B cell (primary cell): ENCODE measurements around the gene UPF1. TPM values are rescaled to one million over a fixed set of nuclear protein-coding genes. Genes with fewer than 3 reads are reported as not detected.

ENCODE experiments used
- ATAC-seq: fragments of 200-7000 bp; cut with Tn5 transposase; one replicate; pipeline ENCODE4 v1.10.0; 2021; ENCODE audit warnings: low read depth, mild to moderate bottlenecking, moderate number of reproducible peaks, moderate library complexity
- CTCF ChIA-PET: fragments of 350-600 bp; sonication (Branson Sonifier 250); formaldehyde crosslinking; loops from one replicate; lab custom pipeline; 2021; ENCODE audit warnings: antibody characterized with exemption, inconsistent platforms; lab: Charles Lee
- POLR2A ChIA-PET: fragments of 350-600 bp; sonication (Branson Sonifier 250); formaldehyde crosslinking; loops from one replicate; lab custom pipeline; 2021; ENCODE audit warnings: antibody characterized with exemption; lab: Charles Lee
- DNase-seq: peaks from one replicate; pipeline ENCODE4 v3.0.0; 2013
- H2AFZ ChIP-seq: 2 replicates; pipeline ENCODE4 v1.6.1; 2012; ENCODE audit warnings: mild to moderate bottlenecking, low read depth, low read length; ENCODE audit not compliant: insufficient read depth, poor library complexity, severe bottlenecking
- H3K27ac ChIP-seq, 2 donors: 1 replicate in 1 of 2; 2 replicates in 1 of 2; pipeline ENCODE4 v1.5.1; 2012 to 2013; ENCODE audit warnings: low read length in 2 of 2, mild to moderate bottlenecking in 2 of 2, moderate library complexity in 1 of 2
- H3K27me3 ChIP-seq, 4 experiments: fragments of 200-600 bp in 1 of 4; sonication (generic) in 1 of 4; replicated peaks in 1 of 4; 1 replicate in 2 of 4; 2 replicates in 2 of 4; pipeline versions ENCODE4 v1.6.1 to v1.7.0; 2013 to 2016; ENCODE audit warnings: low read length in 3 of 4, mild to moderate bottlenecking in 2 of 4, mixed read lengths in 1 of 4, moderate library complexity in 1 of 4; ENCODE audit not compliant: insufficient read depth in 4 of 4, control insufficient read depth in 3 of 4; ENCODE audit errors: control extremely low read depth in 1 of 4
- H3K36me3 ChIP-seq, 2 experiments: replicated peaks in 1 of 2; 1 replicate in 1 of 2; 2 replicates in 1 of 2; pipeline versions ENCODE4 v1.6.1 to v1.7.1; 2013; ENCODE audit warnings: low read length in 1 of 2; ENCODE audit not compliant: insufficient read depth in 2 of 2, control insufficient read depth in 1 of 2; ENCODE audit errors: control extremely low read depth in 1 of 2, extremely low read depth in 1 of 2
- H3K4me1 ChIP-seq, 2 donors: fragments of 200-600 bp in 1 of 2; sonication (generic) in 1 of 2; 1 replicate in 1 of 2; 2 replicates in 1 of 2; pipeline versions ENCODE4 v1.5.1 to v1.6.1; 2013 to 2017; ENCODE audit warnings: low read length in 2 of 2; ENCODE audit not compliant: control insufficient read depth in 2 of 2, insufficient read depth in 2 of 2
- H3K4me2 ChIP-seq: replicated peaks from 2 replicates; pipeline ENCODE3; 2012; ENCODE audit warnings: mild to moderate bottlenecking, low read depth, low read length; ENCODE audit not compliant: poor library complexity, severe bottlenecking
- H3K4me3 ChIP-seq, 5 experiments: fragments of 200-600 bp in 1 of 5; sonication (generic) in 1 of 5; 1 replicate in 3 of 5; 2 replicates in 2 of 5; pipeline versions ENCODE4 v1.5.1 to v1.7.0; 2011 to 2016; ENCODE audit warnings: low read length in 4 of 5, mild to moderate bottlenecking in 4 of 5, low read depth in 2 of 5, control low read depth in 1 of 5, moderate library complexity in 1 of 5; ENCODE audit not compliant: insufficient read depth in 1 of 5; ENCODE audit errors: control extremely low read depth in 1 of 5, extremely low read depth in 1 of 5
- H3K79me2 ChIP-seq: fragments of 200-600 bp; sonication (generic); one replicate; pipeline ENCODE4 v1.6.0; 2016; ENCODE audit warnings: low read length; ENCODE audit not compliant: control insufficient read depth, insufficient read depth
- H3K9ac ChIP-seq: fragments of 200-600 bp; sonication (generic); 2 replicates; pipeline ENCODE4 v1.6.1; 2017; ENCODE audit warnings: mild to moderate bottlenecking, low read length, moderate library complexity
- H3K9me3 ChIP-seq, 3 donors: one replicate each; pipeline versions ENCODE4 v1.6.1 to v1.7.1; 2013; ENCODE audit warnings: low read length in 2 of 3; ENCODE audit not compliant: control insufficient read depth in 2 of 3, insufficient read depth in 1 of 3; ENCODE audit errors: control extremely low read depth in 1 of 3
- H4K20me1 ChIP-seq: 2 replicates; pipeline ENCODE4 v1.6.0; 2012; ENCODE audit warnings: mild to moderate bottlenecking, low read length; ENCODE audit not compliant: insufficient read depth, control insufficient read depth, poor library complexity, severe bottlenecking
- H3K27ac Mint-ChIP-seq: one replicate; pipeline ENCODE4 v1.8.0; 2021; ENCODE audit warnings: mixed read lengths
- H3K27me3 Mint-ChIP-seq: one replicate; pipeline ENCODE4 v1.8.0; 2021; ENCODE audit warnings: mixed read lengths
- H3K4me1 Mint-ChIP-seq: one replicate; pipeline ENCODE4 v1.8.0; 2021; ENCODE audit warnings: mixed read lengths
- H3K4me3 Mint-ChIP-seq: one replicate; pipeline ENCODE4 v1.8.0; 2021; ENCODE audit warnings: mixed read lengths
- H3K9me3 Mint-ChIP-seq: one replicate; pipeline ENCODE4 v1.8.0; 2022; ENCODE audit warnings: mixed read lengths; ENCODE audit not compliant: insufficient read depth
- EZH2 ChIP-seq: IDR thresholded peaks from 2 replicates; pipeline ENCODE4 v1.6.1; 2012; ENCODE audit warnings: borderline replicate concordance, low read depth, mild to moderate bottlenecking, moderate library complexity, low read length; ENCODE audit not compliant: insufficient read depth, poor library complexity, severe bottlenecking
- WGBS: methylation state at CpG from one replicate; pipeline ENCODE4 v1.1.5; 2013; ENCODE audit warnings: missing lambda C conversion rate; ENCODE audit not compliant: insufficient coverage; 5-methylcytosine and 5-hydroxymethylcytosine counted together
- intact Hi-C: fragments of 100-400 bp; cut with micrococcal nuclease; formaldehyde crosslinking; loops from one replicate; pipeline ENCODE4 v1.10.0; 2022
- polyA plus RNA-seq: library from polyadenylated mRNA; depleted of rRNA; stranded (reverse); fragments of >200 nt; gene quantifications from 2 replicates; pipeline ENCODE4 v1.2.3, GENCODE V29; 2012
- total RNA-seq, 2 donors: library from RNA; stranded (reverse); fragments of 120-200 nt in 1 of 2; gene quantifications; 1 replicate in 1 of 2; 2 replicates in 1 of 2; pipeline versions ENCODE4 v1.2.3 to v1.2.4, GENCODE V29; 2013 to 2022
- TF ChIP-seq, protein P1 (sequence below): fragments of 200-600 bp; IDR thresholded peaks from one replicate; pipeline ENCODE4 v1.8.0; 2022; ENCODE audit warnings: antibody characterized with exemption, mild to moderate bottlenecking

UPF1 gene
- total and polyA plus RNA-seq, 2 donors (not counting 1 experiment from before 2014, with no cell fraction given) = 51.9 to 98.6 TPM

DNA sequence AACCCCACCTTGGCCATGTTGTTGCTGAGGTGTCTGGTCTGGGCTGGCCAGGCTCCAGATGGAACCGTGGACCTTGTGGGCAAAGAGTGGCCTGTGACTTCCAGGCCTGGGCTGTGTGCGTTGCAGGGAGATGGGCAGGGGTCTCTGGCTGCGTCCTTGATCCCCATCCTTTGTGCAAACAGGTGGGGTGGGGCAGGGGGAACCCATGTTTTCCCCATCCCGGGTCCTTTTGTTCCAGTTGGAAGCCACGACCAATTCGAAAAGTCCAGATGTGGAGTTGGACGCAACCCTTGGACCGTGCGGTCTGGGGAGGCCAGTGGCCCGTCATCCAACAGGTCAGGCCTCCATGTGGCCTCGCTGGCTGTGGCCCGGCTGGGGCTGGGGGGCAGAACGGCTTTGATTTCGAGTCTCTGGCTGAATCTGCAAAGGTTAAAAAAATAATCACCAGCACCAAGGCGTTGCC, 27.6 kb upstream of the UPF1 start:
- H3K9me3 ChIP-seq = peaks cover 0 to 16% (median 0%) of the 10 kb centered on the region in 3 donors
- H3K4me2 ChIP-seq = no peak overlapping the region
- H3K27ac ChIP-seq = no peak overlapping the region
- Mint-ChIP-seq H3K27ac (no peak overlapping the region), H3K9me3 (no peaks in the 10 kb centered on the region), H3K4me3 (no peak overlapping the region), H3K4me1 (no peaks in the 10 kb centered on the region), H3K27me3 (peaks cover 7% of the 10 kb centered on the region)
- ChIA-PET POLR2A (no interaction called here), CTCF (no interaction called here)
- no peak overlapping the region for H3K4me3 ChIP-seq
- no peak for DNase-seq
- ATAC-seq = no peak
- no peak overlapping the region for H2AFZ ChIP-seq
- H3K79me2 ChIP-seq = no peaks in the 10 kb centered on the region
- no peak overlapping the region for H3K9ac ChIP-seq
- intact Hi-C loops = no loop called here
- WGBS = 96% methylated on average over 15 of the region's 15 CpGs
- TF ChIP-seq, protein P1, sequence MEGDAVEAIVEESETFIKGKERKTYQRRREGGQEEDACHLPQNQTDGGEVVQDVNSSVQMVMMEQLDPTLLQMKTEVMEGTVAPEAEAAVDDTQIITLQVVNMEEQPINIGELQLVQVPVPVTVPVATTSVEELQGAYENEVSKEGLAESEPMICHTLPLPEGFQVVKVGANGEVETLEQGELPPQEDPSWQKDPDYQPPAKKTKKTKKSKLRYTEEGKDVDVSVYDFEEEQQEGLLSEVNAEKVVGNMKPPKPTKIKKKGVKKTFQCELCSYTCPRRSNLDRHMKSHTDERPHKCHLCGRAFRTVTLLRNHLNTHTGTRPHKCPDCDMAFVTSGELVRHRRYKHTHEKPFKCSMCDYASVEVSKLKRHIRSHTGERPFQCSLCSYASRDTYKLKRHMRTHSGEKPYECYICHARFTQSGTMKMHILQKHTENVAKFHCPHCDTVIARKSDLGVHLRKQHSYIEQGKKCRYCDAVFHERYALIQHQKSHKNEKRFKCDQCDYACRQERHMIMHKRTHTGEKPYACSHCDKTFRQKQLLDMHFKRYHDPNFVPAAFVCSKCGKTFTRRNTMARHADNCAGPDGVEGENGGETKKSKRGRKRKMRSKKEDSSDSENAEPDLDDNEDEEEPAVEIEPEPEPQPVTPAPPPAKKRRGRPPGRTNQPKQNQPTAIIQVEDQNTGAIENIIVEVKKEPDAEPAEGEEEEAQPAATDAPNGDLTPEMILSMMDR = no peak
- TF ChIP-seq EZH2 = no peak
- H3K4me1 ChIP-seq = no peaks in the 10 kb centered on the region
- no peaks in the 10 kb centered on the region for H4K20me1 ChIP-seq
- peaks cover 0 to 13% (median under 1%) of the 10 kb centered on the region in 4 experiments for H3K27me3 ChIP-seq
- no peaks in the 10 kb centered on the region for H3K36me3 ChIP-seq

- Histone ChIP-seq H3K27ac (no peak overlapping the region), H3K9me3 (peaks cover 0 to 15% (median 0%) of the 10 kb centered on the region in 3 donors), H3K9ac (no peak overlapping the region), H3K4me3 (no peak overlapping the region), H3K27me3 (peaks cover 0 to 11% (median 0%) of the 10 kb centered on the region in 4 experiments), H2AFZ (no peak overlapping the region), H3K4me1 (no peaks in the 10 kb centered on the region), H4K20me1 (no peaks in the 10 kb centered on the region), H3K79me2 (no peaks in the 10 kb centered on the region), H3K36me3 (no peaks in the 10 kb centered on the region), H3K4me2 (no peak overlapping the region)
- WGBS = 96% methylated on average over 8 of the region's 8 CpGs
- H3K4me1 Mint-ChIP-seq = peaks cover 3% of the 10 kb centered on the region
- H3K9me3 Mint-ChIP-seq = no peaks in the 10 kb centered on the region
- ATAC-seq = no peak
- H3K27ac Mint-ChIP-seq = no peak overlapping the region
- intact Hi-C loops = no loop called here
- no peak overlapping the region for H3K4me3 Mint-ChIP-seq
- POLR2A ChIA-PET = no interaction called here
- DNase-seq = no peak
- CTCF ChIA-PET = no interaction called here
- TF ChIP-seq, protein P1 = no peak
- TF ChIP-seq EZH2 = no peak
- peaks cover 10% of the 10 kb centered on the region for H3K27me3 Mint-ChIP-seq
These were observed 27.1 kb upstream of the UPF1 start for GRCh38 chr19:18804643-18805042.
